ENCODE data around the gene RGS6.

Gene RGS6

DNA sequence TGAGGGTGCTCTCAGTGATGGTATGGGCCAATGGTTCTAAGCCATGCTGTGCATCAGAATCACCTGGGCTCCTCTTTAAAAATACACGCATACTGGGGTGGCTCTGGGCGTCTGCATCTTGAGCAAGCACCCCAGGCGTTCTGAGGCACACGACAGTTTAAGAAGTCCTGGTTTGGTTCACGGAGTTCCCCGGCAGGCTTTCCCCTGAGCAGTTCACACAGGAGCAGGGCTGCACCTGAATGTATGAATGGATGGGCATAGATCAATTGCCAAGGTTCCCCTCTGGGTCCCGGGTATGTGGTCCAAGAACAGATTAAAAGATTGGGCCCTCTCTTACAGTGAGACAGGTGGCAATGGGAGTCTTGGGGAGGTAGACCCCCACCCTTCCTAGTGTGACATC, 566.4 kb downstream of the RGS6 start:
- 94% methylated on average over 7 of the region's 7 CpGs for WGBS
- H3K9ac ChIP-seq (ENCODE audit: low read length) = no peak overlapping the region

DNA sequence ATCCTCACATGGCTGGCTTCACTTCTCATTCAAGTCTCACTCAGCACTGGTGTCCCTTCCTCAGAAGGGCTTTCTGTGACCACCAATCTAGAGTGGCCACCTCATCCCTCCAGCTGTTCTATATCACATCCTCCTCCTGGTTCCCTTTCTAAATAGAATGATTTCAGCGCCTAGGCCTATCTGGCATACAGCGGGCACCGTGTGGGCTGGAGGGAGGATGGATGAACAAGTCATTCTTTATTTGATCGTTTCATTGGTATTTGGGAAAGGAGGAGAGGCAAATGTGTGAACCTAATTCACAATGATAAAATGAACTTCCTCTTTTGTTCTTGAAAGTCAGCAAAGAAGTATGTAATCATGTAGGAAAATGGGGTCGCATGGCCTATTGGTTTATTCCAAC, 567.5 kb downstream of the RGS6 start:
- Histone ChIP-seq H3K18ac (ENCODE audit: low read depth in 1 of 2, low read length in 2 of 2) (no peak overlapping the region), H3K27me3 (ENCODE audit: control insufficient read depth in 1 of 2, insufficient read depth in 1 of 2, low read length in 2 of 2) (peaks cover 6 to 17% of the 10 kb centered on the region in 2 experiments), H3K9me3 (ENCODE audit: control insufficient read depth, low read length) (peaks cover 3% of the 10 kb centered on the region), H3K4ac (ENCODE audit: low read depth in 1 of 2, low read length in 2 of 2) (no peak overlapping the region), H3K27ac (ENCODE audit: low read length, poor library complexity, severe bottlenecking) (no peak overlapping the region), H2AK5ac (ENCODE audit: low read length, severe bottlenecking) (no peak overlapping the region), H3K4me2 (ENCODE audit: low read length, poor library complexity, severe bottlenecking) (no peak overlapping the region), H2BK120ac (ENCODE audit: low read depth, low read length) (no peak overlapping the region), H3K23ac (ENCODE audit: low read length in 2 of 2) (no peak overlapping the region), H3K14ac (ENCODE audit: low read length in 2 of 2) (no peak overlapping the region), H2BK5ac (ENCODE audit: low read depth, low read length, poor library complexity, severe bottlenecking) (no peak overlapping the region), H2BK12ac (ENCODE audit: low read length in 2 of 2) (no peak overlapping the region), H3K36me3 (ENCODE audit: control insufficient read depth in 1 of 2, insufficient read depth in 2 of 2, low read depth in 1 of 2, low read length in 2 of 2) (no peaks in the 10 kb centered on the region), H3K9ac (ENCODE audit: low read length) (no peak overlapping the region), H2BK15ac (ENCODE audit: low read depth, poor library complexity, severe bottlenecking) (no peak overlapping the region), H3K4me1 (ENCODE audit: control insufficient read depth, insufficient read depth, low read depth, low read length) (peaks cover 2% of the 10 kb centered on the region), H4K8ac (ENCODE audit: low read length) (no peak overlapping the region), H3K79me1 (replicated peaks; ENCODE audit: low read length, poor library complexity, severe bottlenecking) (no peaks in the 10 kb centered on the region), H3K4me3 (ENCODE audit: insufficient read depth in 1 of 2, low read depth in 1 of 2, low read length in 2 of 2) (no peak overlapping the region), H2AFZ (ENCODE audit: low read depth, low read length) (no peak overlapping the region), H4K91ac (ENCODE audit: low read length) (no peak overlapping the region)
- 94% methylated on average over 5 of the region's 5 CpGs for WGBS
- no peak for DNase-seq

More for the DNA sequence above, 566.4 kb downstream of the RGS6 start:
- H4K91ac ChIP-seq (ENCODE audit: low read length) = no peak overlapping the region
- H2BK12ac ChIP-seq (ENCODE audit: low read length in 2 of 2) = no peak overlapping the region
- no peak overlapping the region for H2AK5ac ChIP-seq (ENCODE audit: low read length, severe bottlenecking)
- H3K79me1 ChIP-seq (replicated peaks; ENCODE audit: low read length, poor library complexity, severe bottlenecking) = no peaks in the 10 kb centered on the region
- no peaks in the 10 kb centered on the region for H3K36me3 ChIP-seq (ENCODE audit: control insufficient read depth in 1 of 2, insufficient read depth in 2 of 2, low read depth in 1 of 2, low read length in 2 of 2)
- H3K4ac ChIP-seq (ENCODE audit: low read depth in 1 of 2, low read length in 2 of 2) = no peak overlapping the region
- no peak overlapping the region for H3K18ac ChIP-seq (ENCODE audit: low read depth in 1 of 2, low read length in 2 of 2)
- H3K14ac ChIP-seq (ENCODE audit: low read length in 2 of 2) = no peak overlapping the region
- H3K4me2 ChIP-seq (ENCODE audit: low read length, poor library complexity, severe bottlenecking) = no peak overlapping the region
- H3K27me3 ChIP-seq (ENCODE audit: control insufficient read depth in 1 of 2, insufficient read depth in 1 of 2, low read length in 2 of 2) = peaks cover 6 to 19% of the 10 kb centered on the region in 2 experiments
- no peak overlapping the region for H2BK5ac ChIP-seq (ENCODE audit: low read depth, low read length, poor library complexity, severe bottlenecking)
- H2BK120ac ChIP-seq (ENCODE audit: low read depth, low read length) = no peak overlapping the region
- DNase-seq = no peak
- H3K9me3 ChIP-seq (ENCODE audit: control insufficient read depth, low read length) = peaks cover 8% of the 10 kb centered on the region
- no peak overlapping the region for H3K23ac ChIP-seq (ENCODE audit: low read length in 2 of 2)
- no peak overlapping the region for H4K8ac ChIP-seq (ENCODE audit: low read length)
- H3K4me1 ChIP-seq (ENCODE audit: control insufficient read depth, insufficient read depth, low read depth, low read length) = peaks cover 2% of the 10 kb centered on the region
- H3K27ac ChIP-seq (ENCODE audit: low read length, poor library complexity, severe bottlenecking) = no peak overlapping the region
- H3K4me3 ChIP-seq (ENCODE audit: insufficient read depth in 1 of 2, low read depth in 1 of 2, low read length in 2 of 2) = no peak overlapping the region
- no peak overlapping the region for H2BK15ac ChIP-seq (ENCODE audit: low read depth, poor library complexity, severe bottlenecking)
- no peak overlapping the region for H2AFZ ChIP-seq (ENCODE audit: low read depth, low read length)

DNA sequence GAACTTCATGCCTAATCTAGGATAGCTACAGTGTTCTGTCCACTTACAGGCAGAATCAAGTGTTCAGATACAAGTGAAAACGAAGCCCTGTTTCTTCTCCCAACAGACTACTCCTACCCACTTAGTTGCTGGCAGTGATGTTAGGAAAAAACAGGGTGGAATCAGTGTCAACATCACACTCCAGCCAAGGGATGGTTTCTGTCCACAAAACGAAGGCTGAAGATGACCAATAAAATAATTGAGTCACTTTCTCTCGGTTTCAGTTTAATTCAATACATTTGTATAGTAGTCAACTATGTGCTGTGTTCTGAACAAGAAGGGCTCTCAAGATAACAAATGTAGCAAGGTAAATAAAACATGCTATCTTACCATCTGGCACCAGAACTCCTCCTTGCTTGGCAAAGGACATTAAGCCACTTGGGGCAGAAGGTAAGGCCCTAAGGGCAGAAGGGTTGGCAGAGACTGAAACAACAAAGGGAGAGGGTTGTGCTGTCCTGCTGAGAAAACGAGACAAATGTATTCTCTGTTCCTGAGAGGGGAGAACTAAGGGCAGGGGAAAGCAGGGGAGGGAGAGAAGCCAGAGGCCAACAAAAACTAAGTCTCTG, 568.1 kb downstream of the RGS6 start:
- Histone ChIP-seq H4K8ac (ENCODE audit: low read length) (no peak overlapping the region), H3K36me3 (ENCODE audit: control insufficient read depth in 1 of 2, insufficient read depth in 2 of 2, low read depth in 1 of 2, low read length in 2 of 2) (no peaks in the 10 kb centered on the region), H3K4me1 (ENCODE audit: control insufficient read depth, insufficient read depth, low read depth, low read length) (peaks cover 2% of the 10 kb centered on the region), H3K23ac (ENCODE audit: low read length in 2 of 2) (no peak overlapping the region), H3K4ac (ENCODE audit: low read depth in 1 of 2, low read length in 2 of 2) (no peak overlapping the region), H2AK5ac (ENCODE audit: low read length, severe bottlenecking) (no peak overlapping the region), H3K14ac (ENCODE audit: low read length in 2 of 2) (no peak overlapping the region), H3K79me1 (replicated peaks; ENCODE audit: low read length, poor library complexity, severe bottlenecking) (no peaks in the 10 kb centered on the region), H3K4me3 (ENCODE audit: insufficient read depth in 1 of 2, low read depth in 1 of 2, low read length in 2 of 2) (no peak overlapping the region), H3K9me3 (ENCODE audit: control insufficient read depth, low read length) (no peaks in the 10 kb centered on the region), H3K4me2 (ENCODE audit: low read length, poor library complexity, severe bottlenecking) (no peak overlapping the region), H2BK120ac (ENCODE audit: low read depth, low read length) (no peak overlapping the region), H2BK12ac (ENCODE audit: low read length in 2 of 2) (no peak overlapping the region), H2AFZ (ENCODE audit: low read depth, low read length) (no peak overlapping the region), H3K27ac (ENCODE audit: low read length, poor library complexity, severe bottlenecking) (no peak overlapping the region), H2BK5ac (ENCODE audit: low read depth, low read length, poor library complexity, severe bottlenecking) (no peak overlapping the region), H3K9ac (ENCODE audit: low read length) (no peak overlapping the region), H4K91ac (ENCODE audit: low read length) (no peak overlapping the region), H2BK15ac (ENCODE audit: low read depth, poor library complexity, severe bottlenecking) (no peak overlapping the region), H3K27me3 (ENCODE audit: control insufficient read depth in 1 of 2, insufficient read depth in 1 of 2, low read length in 2 of 2) (peaks cover 6 to 16% of the 10 kb centered on the region in 2 experiments), H3K18ac (ENCODE audit: low read depth in 1 of 2, low read length in 2 of 2) (no peak overlapping the region)
- no peak for DNase-seq
- WGBS = 55% methylated on average over 2 of the region's 4 CpGs

DNA sequence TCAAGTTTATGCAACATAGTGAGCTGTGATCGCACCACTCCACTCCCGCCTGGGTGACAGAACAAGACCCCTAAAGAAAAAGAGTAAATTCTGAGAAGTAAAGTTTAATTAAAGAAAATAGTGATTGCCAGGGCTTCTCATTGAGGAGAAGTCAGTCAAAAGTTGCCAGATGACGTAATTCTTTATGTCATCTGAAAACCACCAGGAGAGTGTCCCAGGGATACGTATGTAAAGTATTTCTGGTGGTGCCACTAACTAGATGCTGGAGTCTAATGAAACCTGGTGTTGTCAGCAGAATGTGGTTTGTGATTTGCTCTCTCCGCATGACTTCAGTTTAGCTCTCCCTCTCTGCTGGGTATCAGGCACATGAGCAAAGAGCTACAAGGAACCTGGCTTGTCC, 569.2 kb downstream of the RGS6 start:
- Histone ChIP-seq H3K9me3 (ENCODE audit: control insufficient read depth, low read length) (no peaks in the 10 kb centered on the region), H3K23ac (ENCODE audit: low read length in 2 of 2) (no peak overlapping the region), H2BK5ac (ENCODE audit: low read depth, low read length, poor library complexity, severe bottlenecking) (no peak overlapping the region), H3K9ac (ENCODE audit: low read length) (no peak overlapping the region), H3K14ac (ENCODE audit: low read length in 2 of 2) (no peak overlapping the region), H2BK120ac (ENCODE audit: low read depth, low read length) (no peak overlapping the region), H3K36me3 (ENCODE audit: control insufficient read depth in 1 of 2, insufficient read depth in 2 of 2, low read depth in 1 of 2, low read length in 2 of 2) (no peaks in the 10 kb centered on the region), H3K27ac (ENCODE audit: low read length, poor library complexity, severe bottlenecking) (no peak overlapping the region), H2BK15ac (ENCODE audit: low read depth, poor library complexity, severe bottlenecking) (no peak overlapping the region), H2AK5ac (ENCODE audit: low read length, severe bottlenecking) (no peak overlapping the region), H3K27me3 (ENCODE audit: control insufficient read depth in 1 of 2, insufficient read depth in 1 of 2, low read length in 2 of 2) (peaks cover 6 to 22% of the 10 kb centered on the region in 2 experiments), H3K4me3 (ENCODE audit: insufficient read depth in 1 of 2, low read depth in 1 of 2, low read length in 2 of 2) (no peak overlapping the region), H2AFZ (ENCODE audit: low read depth, low read length) (no peak overlapping the region), H3K4ac (ENCODE audit: low read depth in 1 of 2, low read length in 2 of 2) (no peak overlapping the region), H4K8ac (ENCODE audit: low read length) (no peak overlapping the region), H3K4me2 (ENCODE audit: low read length, poor library complexity, severe bottlenecking) (no peak overlapping the region), H3K18ac (ENCODE audit: low read depth in 1 of 2, low read length in 2 of 2) (no peak overlapping the region), H3K79me1 (replicated peaks; ENCODE audit: low read length, poor library complexity, severe bottlenecking) (no peaks in the 10 kb centered on the region), H2BK12ac (ENCODE audit: low read length in 2 of 2) (no peak overlapping the region), H4K91ac (ENCODE audit: low read length) (no peak overlapping the region), H3K4me1 (ENCODE audit: control insufficient read depth, insufficient read depth, low read depth, low read length) (peaks cover 2% of the 10 kb centered on the region)
- 93% methylated on average over 5 of the region's 5 CpGs for WGBS
- no peak for DNase-seq
